ENCODE measurements around the gene DHX30. TPM values are rescaled to one million over a fixed set of nuclear protein-coding genes. Genes with fewer than 3 reads are reported as not detected.
A peak's percentile ranks its signal among the peaks of the same experiment; 100 is the strongest.

The DHX30 gene
- total and polyA plus RNA-seq, 9 of the 15 experiments (the other 6 are each of a cell fraction or from before 2014, with no cell fraction given), result 12.3 to 158 (median 79.0) TPM

DNA sequence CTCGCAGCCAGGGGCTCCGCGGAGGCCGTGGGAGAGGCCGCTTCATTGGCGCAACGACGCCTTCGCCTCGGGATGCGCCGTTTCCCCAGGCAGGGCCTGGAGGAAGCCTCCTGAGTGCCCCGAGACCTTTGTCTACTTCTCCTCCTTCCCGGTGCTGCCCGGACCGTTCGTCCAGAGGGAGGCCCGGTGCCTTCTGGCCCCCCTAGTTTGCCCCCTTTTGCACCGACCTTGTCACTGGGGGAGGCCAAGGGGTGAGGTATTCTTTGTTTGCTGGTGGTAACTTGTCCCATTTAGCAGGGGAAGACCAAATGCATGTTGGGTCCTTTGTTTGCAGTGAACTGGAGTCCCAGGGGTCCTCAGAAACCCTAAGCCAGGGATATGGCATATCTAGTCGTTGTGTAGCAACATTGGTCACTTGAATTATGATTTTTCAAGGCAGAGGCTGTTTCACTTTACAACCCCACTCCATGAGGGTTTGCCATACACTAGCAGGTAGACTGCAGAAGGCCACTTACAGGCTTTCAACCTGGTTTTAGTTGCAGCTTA lies 615 bp downstream of the DHX30 start (continued):
- TF ChIP-seq KAT7 (CRISPR knock-in tag; IDR thresholded peaks at IDR 0.05; ENCODE audit: borderline replicate concordance) (peak; percentile 24), BMI1 (IDR thresholded peaks at IDR 0.05; ENCODE audit: low read length) (no peak), ZFX (CRISPR knock-in tag; IDR thresholded peaks at IDR 0.05) (peak; percentile 86), ZFP36 (IDR thresholded peaks at IDR 0.05; ENCODE audit: low read depth, low read length, partially characterized antibody) (no peak), ZNF778 (CRISPR knock-in tag; IDR thresholded peaks at IDR 0.05) (no peak), ZNF445 (CRISPR knock-in tag; IDR thresholded peaks at IDR 0.05; ENCODE audit: low read depth) (no peak), BRCA1 (IDR thresholded peaks at IDR 0.05) (no peak), BRCA1 (CRISPR knock-in tag; IDR thresholded peaks at IDR 0.05) (peak; percentile 93; the same call in 1 of the 2 replicates), ZFP30 (CRISPR knock-in tag; IDR thresholded peaks at IDR 0.05; ENCODE audit: borderline replicate concordance) (no peak), HIVEP1 (CRISPR knock-in tag; IDR thresholded peaks at IDR 0.05) (0 out of 2 replicates have a peak, but pooled peaks have one; percentile 2), NR2F6 (CRISPR knock-in tag; IDR thresholded peaks at IDR 0.05) (no peak), TOE1 (IDR thresholded peaks at IDR 0.05; ENCODE audit: borderline replicate concordance) (no peak), TOE1 (CRISPR knock-in tag; IDR thresholded peaks at IDR 0.05; ENCODE audit: borderline replicate concordance, low read depth) (no peak), ERF (CRISPR knock-in tag; IDR thresholded peaks at IDR 0.05) (0 out of 2 replicates have a peak, but pooled peaks have one; percentile 54), PML (IDR thresholded peaks at IDR 0.05; ENCODE audit: low read length) (no peak), CTBP1 (IDR thresholded peaks at IDR 0.05; ENCODE audit: borderline replicate concordance) (peak; percentile 47), FOSL1 (tag; conservative IDR thresholded peaks at IDR 0.05) (no peak)
- TF ChIP-seq, protein P1, sequence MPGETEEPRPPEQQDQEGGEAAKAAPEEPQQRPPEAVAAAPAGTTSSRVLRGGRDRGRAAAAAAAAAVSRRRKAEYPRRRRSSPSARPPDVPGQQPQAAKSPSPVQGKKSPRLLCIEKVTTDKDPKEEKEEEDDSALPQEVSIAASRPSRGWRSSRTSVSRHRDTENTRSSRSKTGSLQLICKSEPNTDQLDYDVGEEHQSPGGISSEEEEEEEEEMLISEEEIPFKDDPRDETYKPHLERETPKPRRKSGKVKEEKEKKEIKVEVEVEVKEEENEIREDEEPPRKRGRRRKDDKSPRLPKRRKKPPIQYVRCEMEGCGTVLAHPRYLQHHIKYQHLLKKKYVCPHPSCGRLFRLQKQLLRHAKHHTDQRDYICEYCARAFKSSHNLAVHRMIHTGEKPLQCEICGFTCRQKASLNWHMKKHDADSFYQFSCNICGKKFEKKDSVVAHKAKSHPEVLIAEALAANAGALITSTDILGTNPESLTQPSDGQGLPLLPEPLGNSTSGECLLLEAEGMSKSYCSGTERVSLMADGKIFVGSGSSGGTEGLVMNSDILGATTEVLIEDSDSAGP (CRISPR knock-in tag; IDR thresholded peaks at IDR 0.05), result 0 out of 2 replicates have a peak, but pooled peaks have one; percentile 38
